Measurements from ENCODE around the gene ATP6AP2.

ATP6AP2 gene

DNA sequence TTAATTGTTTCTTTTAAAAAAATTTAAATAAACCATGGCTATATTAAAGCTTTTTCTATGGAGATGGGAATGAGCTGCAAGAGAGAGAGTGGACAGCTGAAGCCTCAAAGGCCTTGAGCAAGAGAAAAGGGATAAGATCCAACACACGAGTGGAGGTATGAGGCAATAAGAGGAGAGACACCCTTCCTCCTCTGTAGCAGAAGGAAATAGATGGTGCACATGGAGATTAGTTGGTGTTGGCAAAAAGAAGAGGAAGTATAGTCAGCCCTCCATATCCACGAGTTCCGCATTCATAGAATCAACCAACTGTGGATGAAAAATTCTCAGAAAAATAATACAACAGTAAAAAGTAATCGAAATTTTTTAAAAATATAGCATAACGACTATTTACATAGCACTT, 63.4 kb downstream of the ATP6AP2 start:
- DNase-seq (ENCODE audit: low read depth in 2 of 2) = no peak

DNA sequence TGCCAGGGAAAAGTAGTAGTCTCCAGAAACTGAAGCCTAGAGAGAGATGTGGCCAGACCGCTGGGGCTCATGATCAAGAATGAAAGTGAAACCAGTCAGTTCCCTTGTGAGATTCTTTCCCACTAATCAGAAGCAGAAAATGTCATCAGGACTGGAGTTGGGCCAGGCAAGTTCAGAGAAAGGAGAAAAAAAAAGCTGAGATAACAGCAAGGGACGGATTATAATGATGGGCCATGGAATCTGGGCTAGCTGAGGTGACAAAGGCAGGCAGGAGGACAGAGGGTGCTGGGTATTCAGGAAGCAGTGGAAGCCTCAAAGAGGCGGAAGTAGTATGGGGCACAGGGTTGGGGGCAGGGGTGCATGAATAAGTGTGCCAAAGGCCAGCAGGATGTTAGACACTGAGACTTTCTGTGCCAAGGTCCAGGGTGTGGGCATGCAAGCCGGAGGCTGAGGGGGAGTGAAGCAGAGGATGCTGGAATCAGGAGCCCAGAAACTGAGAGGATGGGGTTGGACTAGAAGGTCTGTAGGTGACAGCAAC, 64.1 kb downstream of the ATP6AP2 start:
- peak; percentile 36 to 47 for DNase-seq (ENCODE audit: low read depth in 2 of 2)

DNA sequence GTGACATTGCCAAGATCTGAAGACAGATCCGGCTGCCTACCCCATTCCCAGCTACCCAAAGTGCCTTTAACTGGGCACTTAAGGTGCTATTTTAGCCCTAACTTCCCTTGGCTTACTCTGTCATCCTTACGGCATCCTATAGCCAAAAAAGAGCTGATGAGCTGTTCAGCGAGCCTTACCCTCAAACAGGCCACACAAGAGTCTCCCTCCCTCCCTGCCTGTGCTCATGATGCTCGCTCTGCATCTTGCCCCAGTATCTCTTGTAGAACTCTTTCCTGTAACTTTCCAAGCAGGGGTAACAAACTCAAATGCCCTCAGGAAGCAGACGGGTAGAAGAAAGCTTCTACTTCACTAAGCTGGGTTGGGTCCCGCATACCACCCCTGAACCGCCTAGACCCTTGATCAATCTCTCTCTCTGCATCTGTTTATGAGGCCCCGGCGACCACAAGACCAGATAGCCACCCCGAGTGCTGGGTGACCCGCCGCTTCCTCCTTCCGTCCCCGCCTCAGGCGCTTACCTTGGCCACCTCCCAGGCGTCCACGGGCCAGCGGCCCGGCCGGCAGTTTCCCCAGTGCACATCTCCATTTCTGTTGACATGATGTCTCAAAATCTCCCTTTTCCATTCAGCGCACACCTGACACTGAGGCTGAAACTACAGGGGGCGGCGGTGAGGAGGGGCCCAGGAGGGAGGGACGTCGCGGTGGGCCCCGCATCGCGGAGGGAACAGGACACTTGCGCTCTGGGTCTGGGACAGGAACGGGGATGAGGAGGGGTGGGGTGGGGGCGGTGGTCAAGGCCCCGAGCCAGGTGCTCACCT, 65.9 kb downstream of the ATP6AP2 start:
- no peak for DNase-seq (ENCODE audit: low read depth in 2 of 2)

DNA sequence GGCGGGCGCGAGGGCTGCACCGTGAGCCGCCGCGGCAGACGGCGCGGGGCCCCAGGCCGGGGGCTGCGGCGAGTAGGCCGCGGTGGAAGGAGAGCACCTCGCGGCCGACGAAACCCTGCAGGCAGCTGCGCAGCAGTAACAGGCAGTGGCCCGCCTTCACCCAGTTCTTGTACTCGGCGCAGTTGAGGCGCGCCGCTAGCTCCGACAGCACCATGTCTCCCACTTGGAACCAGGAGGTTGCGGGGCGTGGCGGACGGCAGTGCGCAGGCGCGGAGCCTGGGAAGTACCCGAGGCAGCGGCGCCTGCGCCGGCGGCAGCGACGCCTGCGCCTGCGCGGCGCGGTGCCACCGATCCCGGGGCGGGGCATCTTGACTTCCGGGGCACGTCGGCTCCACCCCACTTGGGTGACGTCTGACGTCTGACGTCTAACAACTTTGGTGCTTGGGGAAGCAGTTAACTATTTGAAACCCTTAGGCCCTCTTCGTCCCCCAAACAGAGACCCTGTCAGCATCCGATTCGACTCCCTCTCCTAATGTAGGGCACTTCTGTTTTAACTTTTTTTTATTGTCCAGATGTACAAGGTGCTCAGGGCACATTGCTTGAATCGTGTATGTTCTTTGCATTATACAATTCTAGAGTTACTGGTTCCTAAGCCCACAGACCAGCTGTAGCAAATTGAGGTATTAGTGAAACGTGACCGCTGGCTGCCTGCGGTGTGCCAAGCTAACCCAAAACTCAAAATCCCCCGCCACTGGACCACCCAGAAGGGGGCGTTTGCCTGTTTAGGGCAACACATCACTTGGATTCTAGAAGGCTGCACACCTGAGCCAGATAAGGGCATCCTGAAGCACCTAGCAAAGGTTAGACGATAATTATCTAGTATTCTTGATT, 66.8 kb downstream of the ATP6AP2 start, which contains the start of gene CXorf38:
Gene CXorf38 (minus strand): TSS at position 255 of the 891 bp plus-strand sequence. CDS start 41 bp downstream, at position 214.
- DNase-seq (ENCODE audit: low read depth in 2 of 2) = peak; percentile 72 to 74

DNA sequence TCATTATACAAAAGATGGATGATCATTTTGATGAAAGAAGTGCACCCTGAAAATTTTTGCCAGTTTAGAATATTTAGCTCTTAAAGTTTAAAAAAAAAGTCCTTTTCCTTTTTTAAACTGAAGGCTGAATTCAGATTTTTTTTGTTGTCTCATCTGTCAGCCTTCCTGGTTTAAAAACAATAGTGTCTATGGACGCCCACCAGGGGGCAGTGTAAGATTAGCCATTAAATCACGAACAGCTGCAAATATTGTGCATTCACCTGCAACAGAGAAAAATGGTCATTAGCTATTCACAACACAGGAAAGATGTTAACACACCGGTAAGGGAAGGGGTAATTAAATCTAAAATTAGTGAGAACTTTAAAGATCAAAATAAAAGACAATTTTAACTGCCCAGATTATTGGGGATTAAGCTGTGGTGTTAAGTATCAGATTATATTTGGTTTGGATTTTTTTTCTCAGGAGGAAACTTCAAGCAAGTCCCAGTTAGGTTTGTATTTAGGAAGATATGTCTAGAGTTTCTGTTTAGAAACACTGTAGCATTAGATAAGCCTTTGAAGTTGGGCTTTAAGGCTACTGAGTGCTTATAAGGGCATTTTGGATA, 71.0 kb downstream of the ATP6AP2 start:
- DNase-seq (ENCODE audit: low read depth in 2 of 2) = peak in 1 of 2 experiments; percentile 17

DNA sequence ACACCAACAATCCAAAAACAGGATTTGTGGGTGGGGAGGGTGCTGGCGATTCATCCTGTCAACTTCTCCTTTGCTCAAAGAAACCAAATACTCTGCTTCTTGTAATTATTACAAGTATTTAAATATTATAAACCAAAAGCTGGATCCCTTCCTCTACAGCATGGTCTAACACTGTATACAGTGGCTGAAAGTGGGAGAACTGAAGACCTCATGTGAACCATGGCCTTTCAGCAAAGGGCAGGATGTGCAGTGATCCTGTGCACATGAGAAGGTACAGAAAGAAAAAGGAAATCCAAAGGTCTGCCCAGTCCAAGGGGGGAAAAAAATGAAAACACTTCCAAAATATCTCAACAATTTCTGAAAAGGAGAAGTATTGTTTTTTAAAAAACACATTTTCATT, 71.9 kb downstream of the ATP6AP2 start:
- DNase-seq (ENCODE audit: low read depth in 2 of 2) = no peak

DNA sequence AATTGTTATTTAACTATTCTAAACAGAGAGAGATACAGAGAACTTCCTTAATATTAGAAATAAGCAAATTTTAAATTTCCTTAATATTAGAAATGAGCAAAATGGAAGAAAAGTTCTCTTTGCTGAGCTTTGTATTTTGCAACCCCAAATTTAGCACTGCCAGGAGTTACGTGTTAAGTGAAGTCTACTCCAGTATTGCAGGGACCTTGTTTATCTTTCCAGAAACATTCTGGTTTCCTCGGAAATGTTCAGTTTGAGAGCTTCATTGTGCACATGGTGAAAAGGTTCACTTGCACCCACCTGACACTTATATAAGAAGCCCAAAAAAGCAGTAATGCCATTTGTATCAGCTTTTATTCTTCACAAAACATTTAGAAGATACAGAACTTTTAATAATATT, 72.8 kb downstream of the ATP6AP2 start:
- no peak for DNase-seq (ENCODE audit: low read depth in 2 of 2)
